Neural cell (in vitro differentiated cells): ENCODE data around the gene NUDCD2. TPM values are rescaled to one million over a fixed set of nuclear protein-coding genes. Genes with fewer than 3 reads are reported as not detected.
"Not testable (repeated sequence)": the region's sequence is repeated elsewhere in the genome, so short reads cannot be mapped to it uniquely, and the experiment has no call there.

Source experiments
- H2AFZ ChIP-seq: fragments of 200-600, 300-800 bp; sonication (generic), shearing (Covaris generic); 2 replicates; pipeline ENCODE4 v1.6.0; 2014; ENCODE audit warnings: low read depth, mild to moderate bottlenecking, antibody characterized with exemption, low read length, moderate library complexity
- H3F3A ChIP-seq: fragments of 200-600 bp; shearing (Covaris generic); 2 replicates; pipeline ENCODE4 v1.6.1; 2016; ENCODE audit warnings: mild to moderate bottlenecking, moderate library complexity, mixed read lengths, antibody characterized with exemption, low read length; ENCODE audit not compliant: insufficient read depth, poor library complexity, severe bottlenecking
- H3K27ac ChIP-seq: fragments of 200-600, 300-800 bp; sonication (generic), shearing (Covaris generic); 2 replicates; pipeline ENCODE4 v1.5.1; 2014; ENCODE audit warnings: mild to moderate bottlenecking, low read length, moderate library complexity
- H3K27me3 ChIP-seq: fragments of 300-800, 200-600 bp; sonication (generic), shearing (Covaris generic); 2 replicates; pipeline ENCODE4 v1.6.0; 2014; ENCODE audit warnings: mild to moderate bottlenecking, low read depth, low read length, moderate library complexity; ENCODE audit not compliant: insufficient read depth
- H3K36me3 ChIP-seq: fragments of 300-800, 200-600 bp; sonication (generic), shearing (Covaris generic); 2 replicates; pipeline ENCODE4 v1.5.1; 2014; ENCODE audit warnings: mild to moderate bottlenecking, antibody characterized with exemption, low read length, moderate library complexity; ENCODE audit not compliant: insufficient read depth
- H3K4me2 ChIP-seq: fragments of 300-800, 200-600 bp; sonication (generic), shearing (Covaris generic); 2 replicates; pipeline ENCODE4 v1.6.0; 2014; ENCODE audit warnings: mild to moderate bottlenecking, low read length
- H3K4me3 ChIP-seq: fragments of 300-800, 200-600 bp; sonication (generic), shearing (Covaris generic); 2 replicates; pipeline ENCODE4 v1.5.1; 2014; ENCODE audit warnings: mild to moderate bottlenecking, low read length, moderate library complexity
- H3K79me2 ChIP-seq: fragments of 200-600 bp; shearing (Covaris generic); replicated peaks from 2 replicates; pipeline ENCODE4 v1.6.0; 2014; ENCODE audit warnings: mild to moderate bottlenecking, low read length, moderate library complexity; ENCODE audit not compliant: insufficient read depth
- H3K9ac ChIP-seq: fragments of 300-800, 200-600 bp; sonication (generic), shearing (Covaris generic); 2 replicates; pipeline ENCODE4 v1.6.1; 2016; ENCODE audit warnings: mild to moderate bottlenecking, low read length, mixed read lengths
- H3K9me2 ChIP-seq: fragments of 200-600 bp; shearing (Covaris generic); 2 replicates; pipeline ENCODE4 v1.6.1; 2016; ENCODE audit warnings: mild to moderate bottlenecking, low read length, mixed read lengths; ENCODE audit not compliant: insufficient read depth
- H3K9me3 ChIP-seq: fragments of 200-600, 300-800 bp; sonication (generic), shearing (Covaris generic); 2 replicates; pipeline ENCODE4 v1.6.1; 2016; ENCODE audit warnings: mild to moderate bottlenecking, mixed run types, low read length, moderate library complexity, mixed read lengths
- H4K20me1 ChIP-seq: fragments of 200-600 bp; shearing (Covaris generic); 2 replicates; pipeline ENCODE4 v1.6.1; 2016; ENCODE audit warnings: mild to moderate bottlenecking, mixed run types; ENCODE audit not compliant: insufficient read depth
- EP300 ChIP-seq: fragments of 450-650 bp; conservative IDR thresholded peaks from 2 replicates; pipeline ENCODE4 v1.6.1; 2014; ENCODE audit warnings: antibody characterized with exemption, mild to moderate bottlenecking, moderate library complexity; ENCODE audit not compliant: poor library complexity, severe bottlenecking
- EZH2 ChIP-seq: fragments of 200-600, 300-800 bp; shearing (Covaris generic), sonication (generic); IDR thresholded peaks from 2 replicates; pipeline ENCODE4 v1.6.1; 2014; ENCODE audit warnings: antibody characterized with exemption, low read length, borderline replicate concordance, mild to moderate bottlenecking; ENCODE audit not compliant: insufficient read depth, poor library complexity, severe bottlenecking
- MXI1 ChIP-seq: fragments of 450-650 bp; conservative IDR thresholded peaks from 2 replicates; pipeline ENCODE4 v1.6.1; 2014; ENCODE audit warnings: antibody characterized with exemption, mild to moderate bottlenecking; ENCODE audit not compliant: poor library complexity, severe bottlenecking
- POLR2AphosphoS5 ChIP-seq: IDR thresholded peaks from 2 replicates; pipeline ENCODE4 v1.6.1; 2012
- RAD21 ChIP-seq: fragments of 450-650 bp; conservative IDR thresholded peaks from 2 replicates; pipeline ENCODE4 v1.6.1; 2014; ENCODE audit warnings: antibody characterized with exemption, mild to moderate bottlenecking, moderate library complexity
- REST ChIP-seq: IDR thresholded peaks from 2 replicates; pipeline ENCODE4 v1.6.1; 2012; ENCODE audit warnings: borderline replicate concordance
- SMC3 ChIP-seq: fragments of 450-650 bp; conservative IDR thresholded peaks from 2 replicates; pipeline ENCODE4 v1.6.1; 2014; ENCODE audit warnings: antibody characterized with exemption, mild to moderate bottlenecking, moderate library complexity; ENCODE audit not compliant: poor library complexity
- TAF1 ChIP-seq: IDR thresholded peaks from 2 replicates; pipeline ENCODE4 v1.6.1; 2012; ENCODE audit warnings: low read depth
- polyA plus RNA-seq: library from polyadenylated mRNA; depleted of rRNA; stranded (reverse); fragments of >200 nt; gene quantifications from 2 replicates; pipeline ENCODE4 v1.2.3, GENCODE V29; 2014
- TF ChIP-seq, protein P1 (sequence below): fragments of 450-650 bp; IDR thresholded peaks from 2 replicates; pipeline ENCODE4 v1.5.1; 2014; ENCODE audit warnings: antibody characterized with exemption, mild to moderate bottlenecking, moderate library complexity; ENCODE audit not compliant: poor library complexity, severe bottlenecking

Gene NUDCD2
- polyA plus RNA-seq, 1 donor from 2014 or later = 17.7 TPM

GRCh38 chr5:163424836-163425235 lies 35.1 kb downstream of the NUDCD2 start:
- no peaks in the 10 kb centered on the region for H3K79me2 ChIP-seq
- H4K20me1 ChIP-seq = no peaks in the 10 kb centered on the region
- H3K4me3 ChIP-seq = no peak overlapping the region
- H3K36me3 ChIP-seq = no peaks in the 10 kb centered on the region
- TF ChIP-seq POLR2AphosphoS5 (no peak), TAF1 (no peak), MXI1 (no peak), SMC3 (no peak), REST (no peak), RAD21 (no peak), EZH2 (no peak), EP300 (no peak)
- TF ChIP-seq, protein P1, sequence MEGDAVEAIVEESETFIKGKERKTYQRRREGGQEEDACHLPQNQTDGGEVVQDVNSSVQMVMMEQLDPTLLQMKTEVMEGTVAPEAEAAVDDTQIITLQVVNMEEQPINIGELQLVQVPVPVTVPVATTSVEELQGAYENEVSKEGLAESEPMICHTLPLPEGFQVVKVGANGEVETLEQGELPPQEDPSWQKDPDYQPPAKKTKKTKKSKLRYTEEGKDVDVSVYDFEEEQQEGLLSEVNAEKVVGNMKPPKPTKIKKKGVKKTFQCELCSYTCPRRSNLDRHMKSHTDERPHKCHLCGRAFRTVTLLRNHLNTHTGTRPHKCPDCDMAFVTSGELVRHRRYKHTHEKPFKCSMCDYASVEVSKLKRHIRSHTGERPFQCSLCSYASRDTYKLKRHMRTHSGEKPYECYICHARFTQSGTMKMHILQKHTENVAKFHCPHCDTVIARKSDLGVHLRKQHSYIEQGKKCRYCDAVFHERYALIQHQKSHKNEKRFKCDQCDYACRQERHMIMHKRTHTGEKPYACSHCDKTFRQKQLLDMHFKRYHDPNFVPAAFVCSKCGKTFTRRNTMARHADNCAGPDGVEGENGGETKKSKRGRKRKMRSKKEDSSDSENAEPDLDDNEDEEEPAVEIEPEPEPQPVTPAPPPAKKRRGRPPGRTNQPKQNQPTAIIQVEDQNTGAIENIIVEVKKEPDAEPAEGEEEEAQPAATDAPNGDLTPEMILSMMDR = no peak
- H3K27ac ChIP-seq = no peak overlapping the region
- no peak overlapping the region for H3K4me2 ChIP-seq
- H3F3A ChIP-seq = no peaks in the 10 kb centered on the region
- no peak overlapping the region for H2AFZ ChIP-seq
- no peak overlapping the region for H3K9ac ChIP-seq
- H3K27me3 ChIP-seq = no peaks in the 10 kb centered on the region
- H3K9me2 ChIP-seq = no peaks in the 10 kb centered on the region
- no peaks in the 10 kb centered on the region for H3K9me3 ChIP-seq

GRCh38 chr5:163415673-163416072 lies 44.2 kb downstream of the NUDCD2 start:
- H4K20me1 ChIP-seq, H3K79me2 ChIP-seq, H3K9me2 ChIP-seq, H3K27ac ChIP-seq, H2AFZ ChIP-seq, H3F3A ChIP-seq, H3K36me3 ChIP-seq, H3K9me3 ChIP-seq, H3K4me2 ChIP-seq, H3K4me3 ChIP-seq, H3K27me3 ChIP-seq, H3K9ac ChIP-seq: not testable (repeated sequence)

DNA sequence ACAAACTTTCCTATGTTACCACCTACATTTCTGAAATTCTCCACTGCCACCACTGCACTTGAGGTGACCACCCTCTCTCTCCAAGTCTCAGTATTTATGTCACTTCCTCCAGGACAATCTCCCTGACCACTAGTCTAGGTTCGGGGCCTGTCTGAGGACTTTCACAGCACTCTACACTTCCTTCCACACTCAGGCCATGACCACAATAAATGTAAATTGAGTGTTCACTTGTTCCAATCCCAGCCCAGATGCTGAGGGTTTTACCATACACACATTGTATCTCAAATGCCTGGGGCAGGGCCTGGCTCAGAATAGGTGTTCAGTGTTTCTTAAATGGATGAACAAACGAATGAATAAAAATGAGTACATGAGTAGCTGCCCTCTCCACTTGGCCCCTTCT lies 49.4 kb downstream of the NUDCD2 start:
- H3K79me2 ChIP-seq = no peaks in the 10 kb centered on the region
- no peaks in the 10 kb centered on the region for H3K36me3 ChIP-seq
- H3K9me3 ChIP-seq = no peaks in the 10 kb centered on the region
- no peaks in the 10 kb centered on the region for H4K20me1 ChIP-seq
- H3K4me2 ChIP-seq = no peak overlapping the region
- TF ChIP-seq RAD21 = no peak
- TF ChIP-seq SMC3 = no peak
- no peak for TF ChIP-seq REST
- TF ChIP-seq POLR2AphosphoS5 = no peak
- no peak for TF ChIP-seq MXI1
- TF ChIP-seq EZH2 = no peak
- TF ChIP-seq TAF1 = no peak
- TF ChIP-seq EP300 = no peak
- TF ChIP-seq, protein P1 = no peak
- no peaks in the 10 kb centered on the region for H3F3A ChIP-seq
- H3K27me3 ChIP-seq = no peaks in the 10 kb centered on the region
- H2AFZ ChIP-seq = no peak overlapping the region
- no peak overlapping the region for H3K4me3 ChIP-seq
- H3K27ac ChIP-seq = no peak overlapping the region
- H3K9me2 ChIP-seq = no peaks in the 10 kb centered on the region
- H3K9ac ChIP-seq = no peak overlapping the region
